ENCODE data around the gene HEBP2.

GRCh38 chr6:138393871-138394783 is 9.9 kb upstream of the HEBP2 start:
- TF ChIP-seq CTCF (IDR thresholded peaks at IDR 0.05; ENCODE audit: low read depth, low read length): no peak
- no peak for TF ChIP-seq MAX (IDR thresholded peaks at IDR 0.05; ENCODE audit: low read depth, low read length)
- TF ChIP-seq POLR2A (IDR thresholded peaks at IDR 0.05; ENCODE audit: extremely low read depth, insufficient read length): no peak
- no peak for TF ChIP-seq MYC (IDR thresholded peaks at IDR 0.05; ENCODE audit: low read depth, low read length)

All from NB4 (cell line).